CMK (cell line): ENCODE results near the gene PLOD2.

Experiments
- DNase-seq: peaks from one replicate; pipeline ENCODE4 v3.0.0-alpha.2; 2010; ENCODE audit warnings: low read depth

PLOD2 gene

DNA sequence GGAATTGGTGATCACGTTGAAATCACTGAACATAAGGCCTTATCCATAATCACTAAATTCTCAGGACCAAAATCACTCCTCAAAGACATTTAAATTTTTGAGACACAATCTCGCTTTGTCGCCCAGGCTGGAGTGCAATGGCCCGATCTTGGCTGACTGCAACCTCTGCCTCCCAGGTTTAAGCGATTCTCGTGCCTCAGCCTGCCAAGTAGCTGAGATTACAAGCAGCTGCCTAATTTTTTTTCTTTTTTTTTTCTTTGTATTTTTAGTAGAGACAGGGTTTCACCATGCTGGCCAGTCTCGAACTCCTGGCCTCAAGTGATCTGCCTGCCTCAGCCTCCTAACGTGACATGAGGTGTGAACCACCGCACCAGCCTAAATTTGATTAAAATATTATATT, 61.7 kb downstream of the PLOD2 start:
- no peak for DNase-seq

DNA sequence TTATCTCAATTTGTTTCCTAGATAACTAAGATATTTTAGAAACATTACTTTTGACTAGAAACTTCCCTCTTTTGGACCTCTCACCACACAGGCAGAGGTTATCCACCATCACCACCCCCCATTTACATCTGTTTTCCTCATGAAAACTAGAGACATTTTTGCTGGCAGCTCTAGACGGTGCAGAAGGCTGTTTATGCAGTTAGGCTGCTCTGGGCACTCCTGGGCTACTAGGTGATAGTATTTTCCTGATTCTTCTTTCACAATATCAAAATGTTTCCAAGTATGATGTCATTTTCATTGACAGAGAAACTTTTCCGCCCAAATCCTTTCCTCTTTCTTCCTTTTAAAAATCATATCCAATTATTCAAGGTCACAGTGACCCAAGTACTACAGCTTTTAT, 67.1 kb downstream of the PLOD2 start:
- no peak for DNase-seq

DNA sequence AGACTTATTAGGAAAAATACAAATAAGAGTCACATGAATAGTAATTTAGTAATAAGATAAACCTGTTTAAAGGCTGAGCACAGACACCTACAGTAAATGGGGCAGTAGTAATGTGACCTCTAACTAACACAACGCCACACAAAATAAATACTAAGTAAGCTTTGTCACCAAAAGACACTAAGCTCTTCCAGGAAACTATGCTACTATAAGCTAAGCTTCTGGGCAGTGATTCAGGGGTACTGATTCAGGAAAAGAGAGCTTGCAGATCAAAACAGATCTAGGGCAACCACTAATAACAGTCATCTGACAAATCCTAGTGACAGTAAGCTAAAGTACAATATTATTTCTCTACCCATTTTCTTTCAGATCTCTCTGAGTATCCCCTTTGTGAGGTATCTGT, 68.8 kb downstream of the PLOD2 start:
- no peak for DNase-seq

DNA sequence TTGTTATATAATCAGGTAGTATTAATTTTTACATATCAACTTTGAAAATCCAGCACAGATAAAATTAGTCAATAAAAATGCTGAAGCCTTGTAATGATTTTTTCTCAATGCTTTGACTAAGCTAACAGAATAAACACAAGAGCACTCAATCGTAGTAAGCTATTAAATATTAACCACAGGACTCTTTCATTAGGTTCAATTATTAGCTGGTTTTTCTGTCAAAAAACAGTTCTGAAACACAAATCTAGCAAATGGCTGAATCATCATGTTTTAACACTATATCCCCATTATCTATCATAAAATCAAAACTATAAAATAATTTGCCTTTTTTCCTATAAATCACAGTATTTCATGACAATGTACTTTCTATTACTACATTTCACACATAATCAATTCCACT, 69.6 kb downstream of the PLOD2 start:
- DNase-seq: no peak

DNA sequence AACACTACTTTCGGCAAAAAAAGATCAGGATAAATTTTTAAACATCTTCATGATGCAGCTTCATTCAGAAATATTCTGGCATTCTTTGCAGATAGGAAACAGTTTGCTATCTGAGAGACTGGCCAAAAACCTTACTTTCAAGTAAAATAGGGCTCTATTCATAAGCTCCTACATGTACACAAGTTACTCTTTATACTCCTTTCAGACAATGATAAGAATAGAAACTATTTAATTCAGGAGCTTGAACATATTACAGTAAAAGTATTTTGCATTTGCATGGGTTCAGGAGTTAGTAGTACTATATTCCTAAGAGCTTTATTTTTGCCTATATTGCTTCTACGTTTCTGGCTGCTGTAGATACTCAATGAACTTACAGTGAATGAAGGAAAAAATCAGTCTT, 70.5 kb downstream of the PLOD2 start:
- DNase-seq: no peak

DNA sequence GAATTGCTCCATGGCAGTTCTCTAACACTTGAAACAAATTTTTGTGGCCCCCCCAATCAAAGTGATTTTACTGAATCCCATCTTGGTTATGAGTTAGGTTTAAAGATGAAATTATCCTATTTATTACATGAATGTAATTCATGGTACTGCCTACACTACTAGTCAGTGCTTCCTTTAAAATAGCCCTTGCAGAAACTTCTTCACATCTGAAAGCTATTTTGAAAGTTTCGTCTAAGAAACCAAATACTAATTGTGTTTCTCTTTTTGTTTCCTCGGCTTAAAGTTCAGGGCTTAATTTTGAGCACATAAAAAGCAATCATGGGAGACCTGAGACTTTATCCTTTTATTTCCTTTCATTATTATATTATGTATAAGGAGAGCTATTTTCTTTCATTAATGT, 72.1 kb downstream of the PLOD2 start:
- DNase-seq: no peak

DNA sequence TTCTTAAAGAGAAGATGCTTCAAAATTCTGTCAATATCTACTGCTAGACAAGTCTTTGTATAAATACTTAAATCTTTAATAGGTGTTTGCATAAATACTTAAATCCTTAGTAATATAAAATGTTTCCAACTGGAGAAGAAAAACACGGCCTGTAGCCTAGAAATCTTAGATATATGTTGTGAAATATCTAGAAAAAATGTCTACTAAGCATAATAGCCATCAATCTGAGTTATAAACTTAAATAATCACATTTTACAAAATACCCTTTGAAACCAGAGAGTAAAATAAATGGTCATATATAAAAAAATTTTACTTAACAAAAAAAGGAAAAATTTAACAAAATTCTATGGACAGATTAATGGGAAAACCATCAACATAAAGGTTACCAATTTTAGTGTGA, 73.9 kb downstream of the PLOD2 start:
- no peak for DNase-seq

DNA sequence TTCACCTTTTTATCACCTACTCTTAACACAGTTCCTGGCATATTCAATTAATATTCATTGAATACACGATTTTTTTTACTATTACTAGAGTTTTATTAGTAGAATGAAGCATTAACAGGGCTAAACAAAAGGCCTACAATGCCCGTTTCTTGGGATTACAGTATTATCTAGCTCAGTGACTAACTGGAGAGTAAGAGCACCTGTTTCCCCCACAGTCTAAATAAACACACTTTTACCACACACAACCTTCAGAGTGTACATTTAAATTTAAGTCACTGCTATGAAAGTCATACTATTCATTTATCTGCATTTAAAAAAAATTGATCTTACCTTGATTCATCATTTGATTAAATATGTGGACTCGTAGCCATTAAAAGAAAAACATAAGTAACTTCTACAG, 74.8 kb downstream of the PLOD2 start:
- DNase-seq: no peak

DNA sequence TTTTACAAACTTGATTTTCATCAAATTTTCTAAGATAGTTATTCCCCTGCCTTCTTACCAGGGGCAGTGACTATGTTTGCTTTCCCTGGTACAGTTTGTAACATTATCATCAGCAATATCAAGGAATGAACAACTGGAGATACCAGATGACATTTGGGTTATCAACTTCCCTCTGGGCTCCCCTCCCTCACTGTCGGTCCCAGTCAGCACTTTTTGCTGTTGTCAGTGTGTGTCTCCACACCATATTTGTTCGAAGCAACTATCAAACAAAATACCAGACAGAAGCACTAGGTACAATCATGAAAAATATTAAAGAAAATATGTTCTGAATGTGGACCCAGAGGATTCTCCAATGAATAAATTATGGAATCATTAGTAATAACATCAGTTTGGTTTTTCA, 75.3 kb downstream of the PLOD2 start:
- no peak for DNase-seq

DNA sequence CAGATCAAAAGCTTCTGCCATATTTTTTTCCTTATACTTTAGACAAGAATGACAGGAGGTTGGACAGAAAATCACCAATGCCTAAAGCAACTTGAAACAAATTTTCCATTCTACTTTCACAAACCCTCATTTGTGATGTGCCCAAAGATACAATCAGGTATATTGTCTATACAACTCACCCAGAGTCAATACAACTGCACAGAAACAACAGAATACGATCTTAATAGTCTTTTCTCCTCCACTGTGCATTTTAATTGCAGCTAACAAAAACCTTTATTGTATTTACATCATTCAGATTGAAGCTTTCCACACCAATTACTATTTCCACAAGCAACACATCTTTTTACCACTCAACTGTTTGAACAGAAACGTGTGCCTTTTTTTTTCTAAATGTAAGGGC, 80.4 kb downstream of the PLOD2 start:
- DNase-seq: no peak

DNA sequence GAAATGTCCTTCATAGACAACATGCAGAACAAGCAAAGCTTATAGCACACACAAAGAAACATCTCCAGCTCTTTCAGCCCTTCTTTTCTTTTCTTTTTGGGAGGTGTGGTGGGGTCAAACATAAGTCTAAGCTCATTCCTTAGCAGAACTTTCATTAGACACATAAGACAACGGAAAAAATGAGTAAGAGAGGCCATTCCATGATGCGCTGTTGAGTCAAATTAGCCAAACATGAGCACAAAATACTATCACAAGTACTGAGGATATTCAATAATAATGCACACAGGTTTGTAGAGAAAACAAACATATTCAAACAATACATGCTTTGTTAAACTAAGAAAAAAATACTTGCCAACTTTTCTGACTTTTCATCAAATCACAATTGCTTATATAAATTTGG, 83.0 kb downstream of the PLOD2 start:
- DNase-seq: no peak

DNA sequence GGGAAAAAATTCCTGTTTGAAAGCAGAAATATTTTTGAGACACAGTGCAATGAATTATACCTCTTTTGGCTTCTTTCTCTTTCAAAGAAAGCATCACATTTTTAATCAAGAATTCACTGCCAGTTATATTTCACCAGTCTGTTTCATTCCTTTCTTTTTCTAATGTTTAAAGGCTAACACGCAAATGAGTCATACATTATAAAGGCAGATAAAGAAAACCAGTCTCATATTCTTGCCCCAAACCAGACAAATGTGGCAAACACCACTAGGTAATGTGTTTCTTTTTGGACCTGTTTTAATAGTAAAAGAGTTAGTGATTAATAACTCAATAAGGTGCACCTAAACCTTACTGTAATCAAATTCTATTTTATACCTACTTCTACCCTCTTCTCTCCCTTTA, 83.8 kb downstream of the PLOD2 start:
- DNase-seq: no peak

DNA sequence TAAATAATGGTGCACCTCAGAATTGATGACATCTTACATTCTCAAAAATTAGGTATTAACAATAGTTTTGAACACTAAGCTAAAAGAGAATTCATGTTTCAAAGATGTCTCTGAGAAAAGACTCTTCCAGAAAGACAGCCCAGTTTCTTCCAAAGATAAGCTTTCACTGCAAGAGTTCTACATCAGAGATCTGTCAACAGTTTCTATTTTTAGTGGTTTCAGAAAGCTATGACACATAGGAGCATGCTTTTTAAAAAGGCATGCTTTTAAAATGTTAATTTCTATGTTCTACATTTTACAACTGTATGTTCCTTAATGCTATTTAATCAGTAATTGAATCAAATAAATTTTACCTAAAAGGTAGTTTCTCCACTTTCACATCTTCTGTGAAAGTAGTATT, 88.2 kb downstream of the PLOD2 start:
- DNase-seq: no peak

DNA sequence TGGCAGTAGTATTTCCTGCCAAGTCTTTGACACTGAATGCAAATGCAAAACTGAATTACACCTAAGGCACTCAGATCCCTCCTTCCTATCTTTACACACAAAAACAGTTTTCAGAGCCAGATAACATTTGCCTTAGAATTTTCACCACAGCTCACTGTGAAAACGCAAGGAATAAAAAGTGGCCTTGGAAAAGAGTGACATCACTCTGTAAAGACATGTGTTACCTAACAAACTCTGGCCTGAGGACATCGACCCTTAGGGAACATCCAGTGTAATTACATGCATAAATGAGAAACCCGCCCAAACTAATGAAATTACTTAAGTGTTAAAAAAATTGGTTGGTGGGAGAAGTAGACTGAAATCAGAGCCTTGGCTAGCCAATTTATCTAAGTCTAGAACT, 88.9 kb downstream of the PLOD2 start:
- DNase-seq: no peak

DNA sequence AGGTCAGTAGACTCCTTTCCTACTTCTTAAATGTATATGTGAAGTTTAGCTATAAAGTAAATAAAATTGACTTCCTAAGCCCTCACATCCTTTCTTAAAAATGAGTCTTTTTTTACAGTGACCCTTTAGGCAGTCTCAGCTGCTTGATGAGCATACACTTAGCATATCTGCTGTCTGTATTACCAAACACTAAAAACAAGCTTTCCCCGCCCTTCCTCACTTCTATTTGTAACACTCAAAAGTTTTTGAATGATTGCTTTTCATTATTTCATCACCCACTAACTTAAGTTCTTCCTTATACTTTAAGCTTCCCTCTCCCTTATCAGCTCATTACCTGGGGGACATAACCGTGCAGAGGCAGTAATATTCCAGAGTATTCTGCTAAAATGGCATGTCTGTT, 89.4 kb downstream of the PLOD2 start:
- no peak for DNase-seq

DNA sequence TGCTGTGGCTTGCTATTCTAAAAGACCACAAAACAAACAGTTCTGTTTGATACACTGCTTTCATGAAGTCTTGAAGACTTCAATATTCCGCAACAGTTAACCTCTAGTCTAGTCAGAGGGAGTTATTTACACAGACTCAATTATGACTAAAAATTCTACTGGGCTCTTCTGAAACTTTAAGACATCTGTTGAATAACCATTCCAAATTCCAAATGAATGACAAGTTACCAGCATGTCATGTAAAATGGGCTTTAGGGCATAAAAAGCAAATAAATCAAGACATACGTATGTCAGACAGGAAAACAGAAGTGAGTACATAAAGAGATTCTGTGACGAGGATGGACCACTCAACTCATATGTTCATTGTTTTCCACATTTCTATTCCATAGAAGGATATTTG, 93.9 kb downstream of the PLOD2 start:
- no peak for DNase-seq

DNA sequence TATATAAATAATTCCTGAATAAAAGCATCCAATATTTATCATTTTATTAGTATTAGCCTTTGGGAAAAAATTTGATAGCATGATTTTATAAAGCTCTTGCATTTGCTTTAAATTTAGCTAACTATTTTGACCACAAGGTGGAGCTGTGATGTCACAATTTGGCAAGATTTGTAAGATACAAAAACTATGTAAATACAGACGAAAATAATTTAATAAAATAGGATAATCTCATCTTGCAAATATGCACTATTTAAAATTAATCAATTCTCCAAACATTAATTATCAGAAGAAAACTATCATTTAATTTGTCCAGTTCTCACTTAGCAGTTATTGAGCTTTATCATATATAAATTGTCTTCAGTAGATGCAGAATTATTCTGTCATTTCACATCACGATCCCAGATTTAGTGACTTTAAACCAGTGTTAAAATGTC, 95.4 kb downstream of the PLOD2 start:
- DNase-seq: no peak

DNA sequence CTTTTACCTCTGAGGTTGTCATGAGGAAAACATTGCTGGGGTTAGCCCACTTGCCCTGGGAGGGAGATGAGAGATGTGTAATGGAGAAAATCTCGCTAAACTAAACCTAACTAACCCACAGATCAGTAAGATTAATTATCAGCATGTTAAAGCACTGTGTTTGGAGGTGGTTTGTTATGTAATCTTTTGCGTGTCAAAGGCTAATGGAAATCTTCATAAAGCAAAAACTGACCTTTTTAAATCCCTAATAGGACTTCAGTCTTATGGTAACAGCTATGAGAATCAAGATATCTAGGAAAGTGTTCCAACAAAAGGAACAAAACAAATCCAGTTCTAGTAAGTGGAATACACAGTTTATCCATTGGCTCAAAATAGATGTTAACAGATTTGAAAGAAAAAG, 102.7 kb downstream of the PLOD2 start:
- DNase-seq: no peak

DNA sequence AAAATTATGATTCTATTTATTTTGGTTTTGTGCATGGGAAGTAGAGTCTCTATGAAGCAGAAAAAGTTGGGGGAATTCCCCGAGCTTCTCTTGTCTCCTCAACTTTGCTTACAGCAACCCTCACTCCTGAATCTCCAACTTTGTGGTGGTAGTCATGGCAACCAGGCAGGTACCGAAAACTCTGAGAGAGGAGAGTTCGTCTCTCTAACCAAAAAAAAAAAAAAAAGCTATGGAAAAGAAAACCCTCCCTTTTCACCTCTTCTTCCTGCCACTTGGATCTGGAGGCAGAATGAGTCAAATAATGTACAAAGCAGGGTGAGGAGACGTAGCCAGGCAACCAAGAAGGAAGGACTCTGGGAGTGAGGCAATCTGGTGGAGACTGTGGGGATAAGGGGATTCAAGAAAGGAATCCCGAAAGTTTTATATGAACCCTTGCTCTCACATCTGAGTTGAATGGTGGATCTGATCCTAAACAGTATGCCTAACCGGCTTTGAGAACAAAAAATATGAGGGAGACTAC, 108.1 kb downstream of the PLOD2 start:
- DNase-seq: no peak

DNA sequence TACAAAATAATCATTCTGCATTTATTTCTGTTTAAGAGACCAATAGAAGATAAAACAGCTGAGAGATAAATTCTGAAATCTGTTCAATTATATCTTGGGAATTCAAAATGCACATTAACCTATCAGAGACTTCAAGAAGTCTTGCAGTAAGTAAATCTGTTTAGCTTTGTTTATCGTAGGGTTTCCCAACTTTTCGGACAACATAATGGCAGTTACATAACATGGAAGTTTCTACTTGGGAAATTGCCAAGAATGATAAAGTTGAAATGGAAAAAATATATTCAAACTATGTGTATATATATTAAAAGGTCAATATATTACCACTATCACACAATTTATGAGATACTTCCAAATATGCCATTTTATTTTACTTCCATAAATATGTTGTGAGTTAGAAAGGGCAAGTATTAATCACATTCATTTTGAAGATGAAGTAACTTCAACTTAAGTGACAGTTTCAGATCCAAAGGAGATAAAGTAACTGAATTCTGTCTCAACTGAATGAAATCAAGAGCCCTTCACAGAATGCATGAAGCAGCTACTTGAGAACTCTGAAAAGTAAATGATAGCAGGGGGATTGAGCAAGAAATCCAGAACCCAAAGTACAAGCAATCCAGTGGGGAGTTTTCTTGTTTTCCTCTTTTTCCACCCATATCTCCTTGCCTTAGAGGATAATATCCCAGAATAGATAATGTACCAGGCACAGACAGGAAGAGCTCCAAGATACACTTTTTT, 108.8 kb downstream of the PLOD2 start:
- DNase-seq: no peak

DNA sequence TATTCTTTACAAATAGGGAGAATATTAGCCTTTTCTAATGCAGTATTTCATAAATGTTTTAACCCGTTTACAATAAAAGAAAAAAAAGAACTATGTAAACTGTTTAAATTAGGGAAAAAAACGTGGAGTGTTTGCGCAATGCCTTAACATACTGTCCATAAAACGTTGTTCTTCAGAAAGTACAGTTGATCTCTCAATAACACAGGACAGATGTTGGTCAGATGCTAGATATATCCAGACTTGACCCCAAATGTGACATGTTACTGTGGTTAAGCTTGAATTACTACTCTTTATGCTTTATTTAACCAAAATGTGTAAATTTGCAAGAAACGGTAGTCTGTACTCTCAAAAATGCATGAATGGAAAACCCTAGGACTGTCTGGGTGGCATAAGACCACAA, 110.3 kb downstream of the PLOD2 start:
- DNase-seq: no peak

DNA sequence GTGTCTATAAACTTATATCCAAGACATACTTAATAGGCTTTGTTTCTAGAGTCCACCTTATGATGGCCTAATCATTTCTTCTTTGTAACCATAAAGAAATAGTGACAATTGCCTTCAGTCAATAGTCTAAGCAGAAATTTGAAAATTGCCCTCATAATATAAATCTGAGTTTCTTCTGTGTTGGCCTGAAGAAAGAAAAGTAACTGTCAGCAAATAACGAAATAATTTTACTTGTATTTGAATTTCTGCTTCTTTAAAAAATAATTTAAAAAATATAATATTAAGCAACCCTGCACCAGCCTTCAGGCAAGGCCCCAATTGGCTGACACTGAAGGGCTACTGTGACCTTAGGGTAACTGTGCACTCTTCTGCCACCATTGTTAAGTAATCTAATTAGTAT, 113.5 kb downstream of the PLOD2 start:
- DNase-seq: no peak

DNA sequence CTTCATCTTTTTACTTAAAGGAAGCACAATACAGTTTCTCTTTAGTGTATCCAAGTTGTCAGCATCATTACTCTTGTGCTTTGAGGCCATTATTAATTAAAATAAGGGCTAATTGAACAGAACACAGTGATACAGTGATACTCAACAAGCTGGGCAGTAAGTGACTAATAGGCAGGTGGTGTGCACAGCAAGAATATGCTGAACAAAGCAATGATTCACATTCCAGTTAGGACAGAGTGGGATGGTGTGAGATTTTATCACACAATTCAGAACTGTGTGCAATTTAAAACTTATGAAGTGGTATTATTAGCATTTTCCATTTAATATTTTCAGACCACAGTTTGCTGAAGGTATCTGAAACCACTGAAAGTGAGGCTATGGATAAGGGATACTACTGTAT, 116.9 kb downstream of the PLOD2 start:
- no peak for DNase-seq

DNA sequence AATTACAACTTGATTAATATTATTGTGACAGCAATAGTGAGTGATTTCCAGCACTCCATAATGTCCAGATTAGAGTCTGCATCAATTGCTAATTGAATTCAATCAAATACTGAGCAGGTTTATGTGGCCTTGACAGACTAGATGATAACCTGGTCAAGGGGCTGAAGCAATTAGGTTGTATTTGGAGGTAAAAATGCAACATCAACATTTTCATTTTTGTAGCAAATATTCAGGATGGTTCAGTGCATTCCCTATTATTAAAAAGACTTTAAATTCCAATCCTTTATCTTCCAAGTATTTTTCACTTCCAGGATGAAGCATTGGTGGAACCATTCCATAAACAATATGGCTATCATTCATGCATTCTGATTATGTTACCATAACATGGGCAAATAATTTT, 120.4 kb downstream of the PLOD2 start:
- DNase-seq: no peak

DNA sequence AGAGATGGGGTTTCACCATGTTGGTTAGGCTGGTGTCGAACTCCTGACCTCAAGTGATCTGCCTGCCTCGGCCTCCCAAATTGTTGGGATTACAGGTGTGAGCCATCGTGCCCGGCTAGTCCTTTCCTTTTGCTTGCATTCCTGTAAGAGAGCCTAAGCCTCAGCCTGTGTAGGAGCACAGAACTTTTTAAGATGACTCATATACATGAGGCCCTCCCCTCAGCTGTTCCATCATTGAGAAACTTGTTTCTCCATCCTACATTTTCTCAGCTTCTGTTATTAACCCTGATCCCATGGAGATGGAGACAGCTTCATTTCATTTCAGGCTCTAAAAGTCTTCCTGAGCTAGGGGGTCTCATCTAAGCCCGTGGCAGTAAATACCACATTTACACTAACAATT, 123.3 kb downstream of the PLOD2 start:
- DNase-seq: no peak
